B cell (primary cell): ENCODE data around the gene RRAD.

Source experiments
- CTCF ChIP-seq: fragments of 200-600 bp; IDR thresholded peaks from one replicate; pipeline ENCODE4 v1.8.0; 2022; ENCODE audit warnings: antibody characterized with exemption, mild to moderate bottlenecking
- EZH2 ChIP-seq: IDR thresholded peaks from 2 replicates; pipeline ENCODE4 v1.6.1; 2012; ENCODE audit warnings: borderline replicate concordance, low read depth, mild to moderate bottlenecking, moderate library complexity, low read length; ENCODE audit not compliant: insufficient read depth, poor library complexity, severe bottlenecking

GRCh38 chr16:66961065-66961744 lies 35.9 kb upstream of the RRAD start, which contains the start of gene CES3:
- TF ChIP-seq CTCF = peak; percentile 69
- no peak for TF ChIP-seq EZH2
